Measurements from ENCODE around the gene ACOT8. TPM values are rescaled to one million over a fixed set of nuclear protein-coding genes. Genes with fewer than 3 reads are reported as not detected.

Gene ACOT8
- polyA plus RNA-seq, 1 experiment, result 27.0 TPM

DNA sequence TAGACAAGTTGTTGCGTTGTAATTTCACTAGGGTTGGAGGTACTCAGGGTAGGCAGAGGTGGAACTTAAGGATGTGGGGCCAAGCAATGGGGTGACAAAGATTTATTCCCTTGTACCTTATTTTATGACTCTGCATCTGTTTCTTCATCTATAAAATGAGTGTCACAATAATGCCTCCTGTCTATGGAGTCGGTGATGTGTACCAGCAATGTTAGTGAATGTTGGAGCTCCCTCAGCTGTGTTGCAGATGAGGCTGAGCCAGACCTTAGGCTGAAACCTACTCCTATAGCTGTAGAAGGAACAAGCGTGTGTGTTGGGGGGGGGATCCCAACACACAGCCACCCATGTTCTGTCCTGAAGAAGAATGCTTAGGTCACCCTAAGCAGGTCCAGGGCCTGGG lies 40.2 kb downstream of the ACOT8 start:
- TF ChIP-seq, protein P1, sequence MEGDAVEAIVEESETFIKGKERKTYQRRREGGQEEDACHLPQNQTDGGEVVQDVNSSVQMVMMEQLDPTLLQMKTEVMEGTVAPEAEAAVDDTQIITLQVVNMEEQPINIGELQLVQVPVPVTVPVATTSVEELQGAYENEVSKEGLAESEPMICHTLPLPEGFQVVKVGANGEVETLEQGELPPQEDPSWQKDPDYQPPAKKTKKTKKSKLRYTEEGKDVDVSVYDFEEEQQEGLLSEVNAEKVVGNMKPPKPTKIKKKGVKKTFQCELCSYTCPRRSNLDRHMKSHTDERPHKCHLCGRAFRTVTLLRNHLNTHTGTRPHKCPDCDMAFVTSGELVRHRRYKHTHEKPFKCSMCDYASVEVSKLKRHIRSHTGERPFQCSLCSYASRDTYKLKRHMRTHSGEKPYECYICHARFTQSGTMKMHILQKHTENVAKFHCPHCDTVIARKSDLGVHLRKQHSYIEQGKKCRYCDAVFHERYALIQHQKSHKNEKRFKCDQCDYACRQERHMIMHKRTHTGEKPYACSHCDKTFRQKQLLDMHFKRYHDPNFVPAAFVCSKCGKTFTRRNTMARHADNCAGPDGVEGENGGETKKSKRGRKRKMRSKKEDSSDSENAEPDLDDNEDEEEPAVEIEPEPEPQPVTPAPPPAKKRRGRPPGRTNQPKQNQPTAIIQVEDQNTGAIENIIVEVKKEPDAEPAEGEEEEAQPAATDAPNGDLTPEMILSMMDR (IDR thresholded peaks at IDR 0.05; ENCODE audit: low read depth, low read length), result no peak
- ChIA-PET POLR2A (interaction anchor here (0.6 to 2.3 kb wide), 6 partner anchors 10 to 145 kb away, joined by 3 to 6 read pairs (median 4); partner anchors contain the start of genes SNX21 and ZSWIM1), CTCF (interaction anchor here (0.6 to 1.3 kb wide), 4 partner anchors 10 to 526 kb away, joined by 3 read pairs; no protein-coding TSS in a partner anchor)
- Histone ChIP-seq H3K4me3 (ENCODE audit: low read depth, low read length) (no peak overlapping the region), H3K27me3 (ENCODE audit: control insufficient read depth, insufficient read depth, low read length) (peaks cover under 1% of the 10 kb centered on the region), H3K27ac (ENCODE audit: low read depth, low read length) (no peak overlapping the region), H3K9me3 (ENCODE audit: control insufficient read depth, insufficient read depth, low read length) (no peaks in the 10 kb centered on the region)
- no peak for DNase-seq (ENCODE audit: low read depth, low spot score)

DNA sequence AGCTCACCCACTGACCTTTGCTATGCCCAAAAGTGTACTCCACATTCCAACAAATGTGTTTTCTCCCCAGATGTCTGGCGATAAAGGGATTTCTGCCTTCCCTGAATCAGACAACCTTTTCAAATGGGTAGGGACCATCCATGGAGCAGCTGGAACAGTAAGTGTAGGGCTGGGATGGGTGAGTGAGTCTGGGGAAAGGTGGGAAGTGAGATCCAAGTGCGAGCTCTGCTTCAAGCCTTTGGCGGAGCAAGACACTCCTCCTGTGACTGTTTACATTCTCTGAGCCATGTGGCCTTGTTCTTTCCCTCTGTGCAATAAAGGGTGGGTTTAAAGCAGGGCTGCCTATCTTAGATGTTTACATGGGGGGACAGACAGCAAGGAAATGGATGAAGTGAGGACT lies 42.9 kb downstream of the ACOT8 start:
- POLR2A ChIA-PET, result interaction anchor here (0.7 to 2.0 kb wide), 4 partner anchors 20 to 593 kb away, joined by 3 to 5 read pairs (median 3); partner anchors contain the start of genes CTSA, NEURL2 and SNX21
- H3K4me3 ChIP-seq (ENCODE audit: low read depth, low read length), result peak overlapping the region; percentile 2

DNA sequence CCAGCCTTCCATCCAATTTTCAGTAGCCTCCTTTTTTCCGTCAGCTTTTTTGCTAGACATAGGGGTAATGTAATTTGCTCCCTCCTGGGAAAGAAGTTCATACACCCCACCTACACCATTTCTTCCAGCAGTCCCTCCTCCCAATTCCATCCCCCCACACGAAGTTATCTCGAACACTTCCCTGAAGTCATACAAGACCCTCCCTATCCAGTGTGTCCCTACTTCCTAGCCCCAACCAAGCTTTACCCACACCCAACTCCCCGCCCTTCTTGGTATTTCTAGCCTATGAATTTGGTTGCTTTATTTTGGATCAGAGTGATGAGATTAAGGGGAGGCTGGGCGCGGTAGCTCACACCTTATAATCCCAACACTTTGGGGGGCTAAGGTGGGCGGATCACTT lies 43.7 kb downstream of the ACOT8 start:
- POLR2A ChIA-PET, result interaction anchor here (0.8 to 2.0 kb wide), 4 partner anchors 20 to 78 kb away, joined by 3 to 5 read pairs (median 4); partner anchors contain the start of genes CTSA, NEURL2 and SNX21
- no peaks in the 10 kb centered on the region for H3K27me3 ChIP-seq (ENCODE audit: control insufficient read depth, insufficient read depth, low read length)
- no peak for DNase-seq (ENCODE audit: low read depth, low spot score)
- TF ChIP-seq, protein P1 (IDR thresholded peaks at IDR 0.05; ENCODE audit: low read depth, low read length), result no peak
- no peak overlapping the region for H3K27ac ChIP-seq (ENCODE audit: low read depth, low read length)
- H3K4me3 ChIP-seq (ENCODE audit: low read depth, low read length), result peak overlapping the region; percentile 73
- no peaks in the 10 kb centered on the region; the same call in 1 of the 2 replicates for H3K9me3 ChIP-seq (ENCODE audit: control insufficient read depth, insufficient read depth, low read length)
- CTCF ChIA-PET, result interaction anchor here (2.3 to 2.4 kb wide), 2 partner anchors 14 to 43 kb away, joined by 5 to 16 read pairs; no protein-coding TSS in a partner anchor

More for the DNA sequence above, 42.9 kb downstream of the ACOT8 start:
- no peak for DNase-seq (ENCODE audit: low read depth, low spot score)
- no peaks in the 10 kb centered on the region; the same call in 1 of the 2 replicates for H3K9me3 ChIP-seq (ENCODE audit: control insufficient read depth, insufficient read depth, low read length)
- H3K27ac ChIP-seq (ENCODE audit: low read depth, low read length), result no peak overlapping the region
- TF ChIP-seq, protein P1 (IDR thresholded peaks at IDR 0.05; ENCODE audit: low read depth, low read length), result no peak
- CTCF ChIA-PET, result interaction anchor here (0.5 to 2.4 kb wide), 4 partner anchors 15 to 199 kb away, joined by 3 to 16 read pairs (median 4); no protein-coding TSS in a partner anchor
- no peaks in the 10 kb centered on the region for H3K27me3 ChIP-seq (ENCODE audit: control insufficient read depth, insufficient read depth, low read length)

DNA sequence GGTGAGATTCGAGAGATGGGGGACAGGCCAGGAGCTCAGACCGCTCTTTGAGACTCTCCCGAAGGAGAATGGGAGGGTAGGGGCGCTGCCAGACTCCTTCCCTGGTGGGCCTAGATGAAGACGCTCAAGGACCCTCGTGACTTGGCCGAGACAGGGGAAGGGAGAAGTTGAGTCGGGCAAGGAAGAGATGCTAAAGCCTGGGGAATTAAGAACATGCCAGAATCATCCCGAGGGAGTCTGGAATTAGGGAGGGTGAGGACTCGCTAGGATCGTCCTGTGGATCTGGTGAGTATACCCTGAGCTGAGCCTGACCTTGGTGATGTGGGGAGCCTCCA lies 44.2 kb downstream of the ACOT8 start:
- Histone ChIP-seq H3K27ac (ENCODE audit: low read depth, low read length) (no peak overlapping the region), H3K4me3 (ENCODE audit: low read depth, low read length) (peak overlapping the region; percentile 73), H3K27me3 (ENCODE audit: control insufficient read depth, insufficient read depth, low read length) (no peaks in the 10 kb centered on the region), H3K9me3 (ENCODE audit: control insufficient read depth, insufficient read depth, low read length) (no peaks in the 10 kb centered on the region; the same call in 1 of the 2 replicates)
- DNase-seq (ENCODE audit: low read depth, low spot score), result no peak
- CTCF ChIA-PET, result interaction anchor here (0.6 to 2.4 kb wide), 3 partner anchors 14 to 158 kb away, joined by 5 to 16 read pairs (median 6); no protein-coding TSS in a partner anchor
- TF ChIP-seq, protein P1 (IDR thresholded peaks at IDR 0.05; ENCODE audit: low read depth, low read length), result no peak
- POLR2A ChIA-PET, result interaction anchor here (0.9 to 2.0 kb wide), 3 partner anchors 21 to 71 kb away, joined by 3 to 5 read pairs (median 5); partner anchors contain the start of genes SNX21 and ZSWIM1

All from AG04450 (cell line).